Fibroblast of lung (primary cell): ENCODE data around the gene TSPAN33. TPM values are rescaled to one million over a fixed set of nuclear protein-coding genes. Genes with fewer than 3 reads are reported as not detected.
"Not testable (repeated sequence)": the region's sequence is repeated elsewhere in the genome, so short reads cannot be mapped to it uniquely, and the experiment has no call there.

Source experiments
- DNase-seq, 2 donors: peaks; one replicate each; pipeline versions ENCODE4 v3.0.0 to v3.0.0-alpha.2; 2010; ENCODE audit warnings: low read depth in 2 of 2
- H2AFZ ChIP-seq: 2 replicates; pipeline ENCODE4 v1.5.1; 2012; ENCODE audit warnings: low read length, control low read depth, inconsistent platforms
- H3K27ac ChIP-seq: 2 replicates; pipeline ENCODE4 v1.5.1; 2011; ENCODE audit warnings: low read length, control low read depth; ENCODE audit not compliant: insufficient read depth
- H3K27me3 ChIP-seq: 2 replicates; pipeline ENCODE4 v1.5.1; 2011; ENCODE audit warnings: mild to moderate bottlenecking, low read length; ENCODE audit not compliant: control insufficient read depth, insufficient read depth
- H3K36me3 ChIP-seq: 2 replicates; pipeline ENCODE4 v1.5.1; 2011; ENCODE audit warnings: low read length; ENCODE audit not compliant: control insufficient read depth, insufficient read depth
- H3K4me1 ChIP-seq: 2 replicates; pipeline ENCODE4 v1.5.1; 2011; ENCODE audit warnings: low read length; ENCODE audit not compliant: control insufficient read depth, insufficient read depth; ENCODE audit errors: extremely low read depth
- H3K4me2 ChIP-seq: 2 replicates; pipeline ENCODE4 v1.5.1; 2011; ENCODE audit warnings: low read length, control low read depth; ENCODE audit not compliant: insufficient read depth; ENCODE audit errors: extremely low read depth
- H3K4me3 ChIP-seq, 4 experiments: fragments of 200-600 bp in 1 of 4; sonication (generic) in 1 of 4; replicated peaks in 1 of 4; 2 replicates each; pipeline ENCODE4 v1.5.1; 2011 to 2016; ENCODE audit warnings: low read length in 4 of 4, low read depth in 3 of 4, mild to moderate bottlenecking in 3 of 4, control low read depth in 2 of 4, inconsistent platforms in 1 of 4, mixed read lengths in 1 of 4; ENCODE audit not compliant: insufficient read depth in 1 of 4; ENCODE audit errors: control extremely low read depth in 1 of 4
- H3K79me2 ChIP-seq: 2 replicates; pipeline ENCODE4 v1.5.1; 2012; ENCODE audit warnings: mild to moderate bottlenecking, low read length, inconsistent platforms; ENCODE audit not compliant: control insufficient read depth, insufficient read depth
- H3K9ac ChIP-seq: 2 replicates; pipeline ENCODE4 v1.5.1; 2011; ENCODE audit warnings: mild to moderate bottlenecking, low read length, control low read depth; ENCODE audit not compliant: insufficient read depth
- H3K9me3 ChIP-seq: 2 replicates; pipeline ENCODE4 v1.5.1; 2012; ENCODE audit warnings: low read depth, low read length; ENCODE audit not compliant: control insufficient read depth, insufficient read depth
- H4K20me1 ChIP-seq: 2 replicates; pipeline ENCODE4 v1.5.1; 2011; ENCODE audit warnings: low read length; ENCODE audit not compliant: control insufficient read depth, insufficient read depth; ENCODE audit errors: extremely low read depth
- EZH2 ChIP-seq: IDR thresholded peaks from 2 replicates; pipeline ENCODE4 v1.5.1; 2012; ENCODE audit warnings: low read length, control low read depth, mild to moderate bottlenecking; ENCODE audit errors: missing control alignments
- polyA plus RNA-seq, 2 donors: library from polyadenylated mRNA; depleted of rRNA in 1 of 2; stranded (reverse) in 1 of 2; unstranded in 1 of 2; fragments of >200 nt; gene quantifications; 2 replicates each; pipeline ENCODE4 v1.2.1, GENCODE V29; 2011 to 2012; ENCODE audit warnings: missing spikeins in 1 of 2
- total RNA-seq: library from RNA; depleted of rRNA; stranded (reverse); fragments of >200 nt; gene quantifications from 2 replicates; pipeline ENCODE4 v1.2.1, GENCODE V29; 2014
- TF ChIP-seq, protein P1 (sequence below), 2 donors: IDR thresholded peaks in 1 of 2; conservative IDR thresholded peaks in 1 of 2; 1 replicate in 1 of 2; 2 replicates in 1 of 2; pipeline ENCODE4 v1.5.1; 2011 to 2012; ENCODE audit warnings: low read length in 2 of 2, control low read depth in 1 of 2, inconsistent platforms in 1 of 2, low read depth in 1 of 2, mild to moderate bottlenecking in 1 of 2

TSPAN33 gene
- total and polyA plus RNA-seq, 2 donors (not counting 1 experiment from before 2014, with no cell fraction given) = 0.17 to 0.36 TPM

DNA sequence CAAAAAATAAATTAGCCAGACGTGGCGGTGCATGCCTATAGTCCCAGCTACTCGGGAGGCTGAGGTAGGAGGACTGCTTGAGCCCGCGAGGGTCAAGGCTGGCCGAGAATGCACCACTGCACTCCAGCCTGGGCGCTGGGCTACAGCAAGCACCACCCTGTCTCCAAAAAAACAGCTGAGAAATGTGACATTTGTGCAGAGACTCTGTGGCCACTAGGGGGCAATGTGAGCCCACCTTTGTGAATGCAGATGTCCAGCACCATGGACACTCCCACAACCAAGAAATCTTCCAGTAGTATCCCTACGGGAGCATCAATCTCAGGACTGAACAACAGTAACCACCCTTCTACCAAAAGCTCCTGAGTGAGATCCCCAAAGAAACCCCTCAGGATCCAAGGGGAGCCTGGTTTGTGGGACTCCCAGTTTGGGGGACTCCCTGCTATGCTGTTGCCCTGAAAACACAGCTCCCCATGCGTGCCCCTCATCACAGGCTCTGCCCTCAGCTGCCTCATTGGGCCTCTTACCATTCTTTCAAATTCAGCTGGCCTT is 74.1 kb downstream of the TSPAN33 start:
- DNase-seq = peak; percentile 59 to 80
- Histone ChIP-seq H3K4me2 (no peak overlapping the region), H3K4me1 (no peaks in the 10 kb centered on the region), H4K20me1 (no peaks in the 10 kb centered on the region), H3K27ac (no peak overlapping the region), H3K27me3 (no peaks in the 10 kb centered on the region), H3K9ac (no peak overlapping the region), H3K36me3 (no peaks in the 10 kb centered on the region), H3K9me3 (no peaks in the 10 kb centered on the region), H3K4me3 (no peak overlapping the region), H2AFZ (no peak overlapping the region), H3K79me2 (no peaks in the 10 kb centered on the region)
- TF ChIP-seq, protein P1, sequence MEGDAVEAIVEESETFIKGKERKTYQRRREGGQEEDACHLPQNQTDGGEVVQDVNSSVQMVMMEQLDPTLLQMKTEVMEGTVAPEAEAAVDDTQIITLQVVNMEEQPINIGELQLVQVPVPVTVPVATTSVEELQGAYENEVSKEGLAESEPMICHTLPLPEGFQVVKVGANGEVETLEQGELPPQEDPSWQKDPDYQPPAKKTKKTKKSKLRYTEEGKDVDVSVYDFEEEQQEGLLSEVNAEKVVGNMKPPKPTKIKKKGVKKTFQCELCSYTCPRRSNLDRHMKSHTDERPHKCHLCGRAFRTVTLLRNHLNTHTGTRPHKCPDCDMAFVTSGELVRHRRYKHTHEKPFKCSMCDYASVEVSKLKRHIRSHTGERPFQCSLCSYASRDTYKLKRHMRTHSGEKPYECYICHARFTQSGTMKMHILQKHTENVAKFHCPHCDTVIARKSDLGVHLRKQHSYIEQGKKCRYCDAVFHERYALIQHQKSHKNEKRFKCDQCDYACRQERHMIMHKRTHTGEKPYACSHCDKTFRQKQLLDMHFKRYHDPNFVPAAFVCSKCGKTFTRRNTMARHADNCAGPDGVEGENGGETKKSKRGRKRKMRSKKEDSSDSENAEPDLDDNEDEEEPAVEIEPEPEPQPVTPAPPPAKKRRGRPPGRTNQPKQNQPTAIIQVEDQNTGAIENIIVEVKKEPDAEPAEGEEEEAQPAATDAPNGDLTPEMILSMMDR (conservative IDR thresholded peaks at IDR 0.05 in 1 of 2, IDR thresholded peaks at IDR 0.05 in 1 of 2; ENCODE audit: low read depth in 1 of 2, low read length in 2 of 2) = peak; percentile 91 to 92
- TF ChIP-seq EZH2 = no peak

DNA sequence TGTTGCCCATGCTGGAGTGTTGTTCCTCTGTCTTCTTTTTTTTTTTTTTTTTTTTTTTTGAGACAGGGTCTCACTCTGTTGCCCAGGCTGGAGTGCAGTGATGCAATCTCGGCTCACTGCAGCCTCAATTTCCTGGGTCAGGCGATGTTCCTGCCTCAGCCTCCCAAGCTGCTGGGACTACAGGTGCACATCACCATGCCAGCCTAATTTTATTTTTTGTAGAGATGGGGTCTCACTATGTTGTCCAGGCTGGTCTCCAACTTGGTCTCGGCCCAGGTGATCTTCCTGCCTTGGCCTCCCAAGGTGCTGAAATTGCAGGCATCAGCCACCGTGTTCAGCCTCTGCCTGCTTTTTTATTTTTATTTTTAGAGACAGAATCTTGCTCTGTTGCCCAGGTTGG is 74.7 kb downstream of the TSPAN33 start:
- H2AFZ ChIP-seq, H3K36me3 ChIP-seq, H3K4me1 ChIP-seq, H4K20me1 ChIP-seq, H3K27ac ChIP-seq, DNase-seq, H3K9ac ChIP-seq, H3K79me2 ChIP-seq, H3K27me3 ChIP-seq, H3K9me3 ChIP-seq, H3K4me3 ChIP-seq, H3K4me2 ChIP-seq: not testable (repeated sequence)

Other genes starting within 250 kb of the TSPAN33 start
- gene KCP, start 234.0 kb upstream of the TSPAN33 start, total RNA-seq = 0.50 and 0.77 TPM in 2 replicates
- 0.08 TPM in 1 of 2 replicates, not detected in the other for gene KCP, start 234.0 kb upstream of the TSPAN33 start, polyA plus RNA-seq
- gene IRF5, start 206.8 kb upstream of the TSPAN33 start, total RNA-seq = 0.33 TPM in 1 of 2 replicates, not detected in the other
- 0.06 TPM in 1 of 2 replicates, not detected in the other for gene IRF5, start 206.8 kb upstream of the TSPAN33 start, polyA plus RNA-seq
- 55.0 and 73.5 TPM in 2 replicates for gene TNPO3, start 89.6 kb upstream of the TSPAN33 start, total RNA-seq
- gene TNPO3, start 89.6 kb upstream of the TSPAN33 start, polyA plus RNA-seq = 39.1 and 47.7 TPM in 2 replicates
- gene SMO, start 43.9 kb downstream of the TSPAN33 start, total RNA-seq = 12.6 and 23.6 TPM in 2 replicates
- gene SMO, start 43.9 kb downstream of the TSPAN33 start, polyA plus RNA-seq = 4.5 and 6.4 TPM in 2 replicates
- 7.4 and 11.9 TPM in 2 replicates for gene AHCYL2, start 80.3 kb downstream of the TSPAN33 start, total RNA-seq
- 8.7 and 10.4 TPM in 2 replicates for gene AHCYL2, start 80.3 kb downstream of the TSPAN33 start, polyA plus RNA-seq